Hepatocyte (in vitro differentiated cells): ENCODE results near the gene DKK2.

Experiments
- CTCF ChIP-seq: fragments of 200-600 bp; sonication (generic); IDR thresholded peaks from 2 replicates; pipeline ENCODE4 v1.5.1; 2016; ENCODE audit warnings: antibody characterized with exemption, mild to moderate bottlenecking; ENCODE audit not compliant: poor library complexity
- EZH2 ChIP-seq: fragments of 200-600 bp; sonication (generic); IDR thresholded peaks from 2 replicates; pipeline ENCODE4 v1.6.1; 2016; ENCODE audit warnings: antibody characterized with exemption, mild to moderate bottlenecking, borderline replicate concordance

DNA sequence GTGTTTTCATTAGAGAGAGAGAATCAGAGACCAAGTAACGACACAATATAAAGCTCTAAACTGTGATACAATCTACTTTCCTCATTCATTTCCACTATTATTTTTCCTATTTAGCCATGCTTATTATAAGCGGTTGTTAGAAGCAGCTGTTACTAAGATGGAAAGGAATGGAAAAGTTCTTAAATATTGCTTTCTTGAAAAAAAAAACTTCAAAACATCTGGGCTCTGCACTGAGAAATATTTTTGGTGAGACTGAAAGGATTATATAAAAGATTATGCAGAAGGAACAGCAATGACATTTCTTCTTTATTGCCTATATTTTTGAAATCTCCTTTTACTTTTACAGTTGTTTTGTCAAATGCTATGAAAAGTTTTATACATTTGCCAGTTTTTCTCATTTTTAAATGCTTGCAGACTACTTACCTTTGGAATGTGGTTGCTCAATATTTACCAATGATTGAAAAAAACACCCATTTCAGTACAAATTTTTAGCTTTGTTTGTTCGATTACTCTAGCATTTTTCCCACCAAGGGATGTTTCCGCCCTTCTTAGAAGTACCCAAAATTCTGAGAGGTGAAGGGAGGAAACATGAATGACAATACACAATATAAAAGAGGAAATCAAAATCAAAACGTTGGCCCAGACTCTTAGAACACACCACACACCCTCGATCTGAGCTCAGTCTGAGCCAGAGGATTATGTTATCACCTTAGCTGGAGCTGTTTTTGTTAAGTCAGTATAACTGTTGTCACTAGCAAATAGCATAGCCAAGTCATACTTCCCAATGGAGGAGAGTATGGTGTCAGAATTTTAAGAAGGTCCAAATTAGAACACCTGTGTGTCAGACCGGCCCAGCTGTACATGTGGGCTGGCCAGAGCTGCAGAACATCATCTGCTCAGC is 18.4 kb downstream of the DKK2 start:
- TF ChIP-seq CTCF, result no peak
- no peak for TF ChIP-seq EZH2
